NCI-H2029 treated with DMSO at 0.1 percent for 48 hours (cell line): ENCODE results near the gene NAPSA.

Experiments
- DNase-seq: peaks from one replicate; lab custom pipeline; 2025; lab: John Stamatoyannopoulos, UW

Gene NAPSA

GRCh38 chr19:50314724-50315708 is 50.4 kb downstream of the NAPSA start:
- DNase-seq, result no peak

DNA sequence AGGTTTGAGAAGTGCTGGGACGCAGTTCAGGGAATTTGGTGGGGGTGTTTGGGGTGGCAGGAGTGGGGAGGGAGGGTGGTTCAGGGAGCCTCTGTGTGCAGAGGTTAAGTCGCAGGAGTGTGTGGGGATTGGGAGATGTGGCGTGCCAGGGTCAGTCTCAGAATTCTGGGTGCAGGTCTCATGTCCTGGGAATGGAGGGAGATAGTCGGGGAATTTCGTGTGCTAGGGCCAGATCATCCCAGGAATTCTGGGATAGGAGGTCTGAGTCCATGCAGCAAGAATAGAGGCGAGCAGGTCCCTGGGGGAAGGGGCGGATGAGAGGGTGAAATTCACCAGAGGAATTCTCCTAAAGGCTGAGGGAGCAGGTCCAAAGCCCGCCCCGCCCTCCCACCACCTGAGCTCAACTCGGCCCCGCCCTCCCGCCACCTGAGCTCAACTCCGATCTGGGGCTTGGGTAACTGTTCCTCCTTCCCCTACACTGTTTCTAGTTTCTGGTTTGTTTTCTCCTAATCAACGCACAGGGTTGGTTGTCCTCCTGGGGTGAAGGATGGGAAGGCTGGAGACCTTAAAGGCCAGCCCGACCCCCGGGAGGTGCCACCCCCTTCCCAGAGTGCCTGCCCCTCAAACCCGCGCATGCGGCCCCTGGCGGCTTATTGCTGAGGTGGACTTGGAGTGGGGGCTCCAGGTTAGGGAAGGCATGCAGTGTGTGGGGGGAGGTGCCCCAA is 51.5 kb downstream of the NAPSA start:
- no peak for DNase-seq

DNA sequence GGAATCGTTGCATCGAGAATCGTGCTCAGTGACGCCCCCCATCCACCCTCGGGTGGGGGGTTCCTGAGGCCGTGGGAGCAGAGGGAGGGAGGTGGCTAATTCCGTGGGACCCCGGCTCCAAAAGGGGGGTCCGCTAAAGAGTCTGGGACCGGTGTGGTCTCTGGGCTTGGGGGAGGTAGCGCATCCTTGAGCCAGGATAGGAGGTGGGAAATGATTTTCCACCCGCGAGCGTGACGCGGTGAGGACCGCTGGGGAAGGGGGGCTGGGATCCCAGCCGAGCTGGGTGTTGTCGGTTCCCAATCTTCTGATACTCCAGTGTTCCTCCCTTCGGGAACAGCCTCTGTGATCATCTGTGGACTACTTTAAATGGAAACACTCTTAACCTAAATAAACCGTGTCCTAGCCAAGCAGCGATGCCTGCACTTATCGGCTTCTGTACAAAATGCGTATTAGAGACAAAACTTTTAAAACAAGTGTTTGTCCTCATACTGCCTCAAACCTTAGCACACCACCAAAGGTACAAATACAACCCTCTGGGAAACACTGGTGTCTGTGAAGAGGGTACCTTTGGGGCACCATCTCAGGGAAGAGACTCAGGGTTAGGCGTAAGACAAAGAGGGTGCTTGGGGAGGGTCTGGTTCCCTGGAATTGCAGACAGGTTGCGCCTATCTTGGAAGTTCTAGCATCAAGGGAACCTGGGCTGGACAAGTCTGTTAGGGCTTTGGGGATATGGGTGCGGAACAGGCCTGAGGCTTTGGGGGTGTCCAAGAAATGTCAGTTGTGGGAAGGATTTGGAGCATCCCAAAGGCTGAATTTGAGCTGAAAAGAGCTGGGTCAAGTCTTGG is 52.2 kb downstream of the NAPSA start:
- DNase-seq, result no peak

- no peak for DNase-seq
Observed at GRCh38 chr19:50311723-50312635, 53.5 kb downstream of the NAPSA start.

GRCh38 chr19:50310759-50311465 is 54.5 kb downstream of the NAPSA start:
- no peak for DNase-seq

DNA sequence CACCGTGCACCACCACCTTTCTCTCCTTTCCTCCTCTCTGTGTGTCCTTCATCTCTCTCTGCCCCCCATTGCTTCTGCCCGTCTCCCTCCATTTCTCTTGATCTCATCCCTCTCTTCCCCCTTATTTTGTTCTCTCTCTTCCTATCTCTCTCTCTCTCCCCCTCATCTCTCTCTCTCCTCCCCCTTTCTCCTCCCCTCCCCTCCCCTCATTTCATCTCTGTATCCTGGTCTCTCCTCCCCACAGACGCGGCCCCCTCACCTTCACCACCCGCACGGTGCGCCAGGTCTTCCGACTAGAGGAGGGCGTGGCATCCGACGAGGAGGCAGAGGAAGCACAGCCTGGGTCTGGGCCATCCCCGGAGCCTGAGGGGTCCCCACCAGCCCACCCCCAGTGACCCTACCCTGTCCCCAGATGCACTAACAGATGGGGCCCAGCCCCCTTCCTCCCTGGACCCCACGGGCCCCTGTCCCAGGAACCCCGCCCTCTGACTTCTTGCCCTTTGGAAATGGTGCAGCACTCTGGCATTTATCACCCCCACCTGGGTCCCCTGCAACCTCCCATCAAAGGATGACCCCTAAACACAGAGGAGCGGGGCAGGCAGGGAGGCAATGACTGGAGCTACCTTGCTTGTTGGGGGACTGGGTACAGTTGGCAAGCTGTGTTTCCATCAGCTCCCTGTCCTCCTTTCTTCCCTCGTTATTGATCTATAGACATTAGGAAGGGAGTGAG is 55.9 kb downstream of the NAPSA start:
- no peak for DNase-seq

DNA sequence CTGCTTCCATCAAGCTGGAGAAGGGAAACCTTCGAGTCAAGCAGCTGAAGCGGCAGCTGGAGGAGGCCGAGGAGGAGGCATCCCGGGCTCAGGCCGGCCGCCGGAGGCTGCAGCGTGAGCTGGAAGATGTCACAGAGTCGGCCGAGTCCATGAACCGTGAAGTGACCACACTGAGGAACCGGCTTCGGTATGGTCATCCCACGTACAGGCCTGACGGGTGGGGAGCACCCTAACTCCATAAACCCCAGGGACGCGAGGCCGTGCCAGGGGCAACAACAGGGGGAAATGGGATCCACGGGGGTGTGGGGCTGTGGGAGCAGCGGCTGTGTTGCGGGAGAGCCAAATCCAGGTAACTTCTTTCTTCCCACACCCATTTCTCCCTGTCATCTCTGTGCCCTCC is 56.4 kb downstream of the NAPSA start:
- no peak for DNase-seq
